GM21576 (cell line): Measurements from ENCODE around the gene EDN1.
A peak's percentile ranks its signal among the peaks of the same experiment; 100 is the strongest.
"Not testable (repeated sequence)": the region's sequence is repeated elsewhere in the genome, so short reads cannot be mapped to it uniquely, and the experiment has no call there.

Experiments used
- ATAC-seq: cut with Tn5 transposase; IDR thresholded peaks from one replicate; pipeline ENCODE4 v1.9.1; 2021; ENCODE audit warnings: mild to moderate bottlenecking, moderate library complexity; ENCODE audit not compliant: unreplicated experiment

EDN1 gene

GRCh38 chr6:12324099-12324498, 33.9 kb downstream of the EDN1 start:
- no peak for ATAC-seq

GRCh38 chr6:12324748-12325147, 34.6 kb downstream of the EDN1 start:
- no peak for ATAC-seq

DNA sequence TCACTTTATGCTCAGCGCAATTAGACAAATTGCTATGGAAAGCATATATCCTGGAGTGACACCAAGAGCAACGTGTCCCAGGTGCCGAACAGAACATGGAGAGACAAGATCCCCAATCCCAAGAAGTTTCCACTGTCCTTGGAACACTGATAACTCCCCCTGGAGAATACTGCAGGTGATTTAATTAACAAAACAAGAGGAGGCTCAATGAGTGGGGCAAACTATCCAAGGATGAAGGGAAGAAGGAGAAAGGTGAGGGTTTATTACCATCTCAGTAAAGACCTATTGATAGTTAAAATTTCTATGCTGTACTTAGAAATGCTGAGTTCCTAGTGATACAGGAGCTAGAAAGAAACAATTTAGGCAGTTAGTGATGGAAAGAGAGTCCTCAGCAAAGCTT, 35.7 kb downstream of the EDN1 start:
- ATAC-seq: no peak

DNA sequence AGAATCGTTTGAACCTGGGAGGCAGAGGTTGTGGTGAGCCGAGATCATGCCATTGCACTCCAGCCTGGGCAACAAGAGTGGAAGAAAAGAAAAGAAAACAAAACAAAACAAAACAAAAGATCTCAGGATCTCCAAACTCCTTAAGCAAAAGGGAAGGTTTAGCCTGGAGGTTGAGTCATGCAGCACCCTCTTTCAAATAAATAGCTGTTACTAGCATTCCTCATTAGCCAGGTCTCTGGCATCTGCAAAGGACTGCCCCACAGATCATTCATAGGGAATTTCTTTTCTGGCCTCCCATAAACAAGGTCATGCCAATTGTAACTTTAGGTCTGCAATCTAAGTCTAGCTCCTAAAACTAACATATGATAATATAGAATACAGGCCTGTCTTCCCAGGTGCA, 37.2 kb downstream of the EDN1 start:
- ATAC-seq: no peak

DNA sequence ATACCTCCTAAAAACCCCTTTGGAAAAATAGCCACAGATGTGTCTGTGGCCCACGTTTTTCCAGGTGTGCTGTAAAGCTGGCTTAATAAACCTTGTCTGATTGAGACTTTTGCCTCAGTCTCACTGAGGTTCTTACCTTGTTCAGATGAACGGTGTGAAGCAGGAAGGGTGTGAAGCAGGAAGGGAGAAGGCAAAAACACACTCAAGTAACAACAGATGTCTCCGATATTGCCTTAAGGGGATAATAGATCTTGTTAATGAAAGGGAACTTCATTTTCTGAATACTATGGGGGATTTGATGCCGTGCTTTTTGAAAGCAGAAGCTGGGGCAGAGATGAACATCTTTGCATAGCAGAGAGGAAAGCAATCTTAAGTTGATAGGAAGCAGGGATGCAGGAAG, 37.8 kb downstream of the EDN1 start:
- no peak for ATAC-seq

DNA sequence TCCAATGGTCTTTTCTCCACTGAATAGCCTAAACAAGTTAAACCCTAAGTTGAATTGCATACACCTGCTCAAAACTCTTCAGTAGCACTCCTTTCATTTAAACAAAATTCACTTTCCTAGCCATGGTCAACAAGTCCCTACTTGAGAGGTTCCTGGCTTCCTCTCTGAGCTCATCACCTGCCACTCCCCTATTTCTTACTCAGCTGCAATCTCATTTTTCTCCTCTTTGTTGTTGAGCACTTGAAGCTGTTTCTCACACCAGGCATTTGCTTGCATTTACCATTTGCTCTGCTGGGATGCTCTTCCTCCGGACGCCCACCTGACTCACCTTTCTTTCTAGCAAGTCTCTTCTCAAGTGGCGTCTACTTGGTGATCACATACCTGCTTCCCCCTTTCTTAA, 38.5 kb downstream of the EDN1 start:
- ATAC-seq: no peak

DNA sequence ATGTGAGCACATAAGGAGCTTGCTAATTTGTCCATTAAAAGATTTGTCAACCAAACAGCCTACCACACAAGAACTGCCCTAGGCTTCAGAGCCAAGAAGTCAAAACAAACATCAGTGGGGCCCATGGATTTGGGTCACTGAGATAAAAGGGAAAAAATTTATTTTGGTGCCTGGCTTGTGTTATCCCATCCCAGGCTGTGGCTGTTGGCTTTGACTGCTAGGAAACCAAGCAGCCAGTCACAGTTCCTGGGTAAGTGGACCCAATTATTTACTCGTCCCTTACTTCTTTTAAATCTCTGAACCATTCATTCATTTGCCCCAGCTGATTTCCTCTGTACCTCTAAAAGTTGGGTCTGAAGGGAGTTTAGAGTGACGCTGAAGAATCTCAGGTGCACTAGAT, 41.3 kb downstream of the EDN1 start:
- ATAC-seq: no peak

DNA sequence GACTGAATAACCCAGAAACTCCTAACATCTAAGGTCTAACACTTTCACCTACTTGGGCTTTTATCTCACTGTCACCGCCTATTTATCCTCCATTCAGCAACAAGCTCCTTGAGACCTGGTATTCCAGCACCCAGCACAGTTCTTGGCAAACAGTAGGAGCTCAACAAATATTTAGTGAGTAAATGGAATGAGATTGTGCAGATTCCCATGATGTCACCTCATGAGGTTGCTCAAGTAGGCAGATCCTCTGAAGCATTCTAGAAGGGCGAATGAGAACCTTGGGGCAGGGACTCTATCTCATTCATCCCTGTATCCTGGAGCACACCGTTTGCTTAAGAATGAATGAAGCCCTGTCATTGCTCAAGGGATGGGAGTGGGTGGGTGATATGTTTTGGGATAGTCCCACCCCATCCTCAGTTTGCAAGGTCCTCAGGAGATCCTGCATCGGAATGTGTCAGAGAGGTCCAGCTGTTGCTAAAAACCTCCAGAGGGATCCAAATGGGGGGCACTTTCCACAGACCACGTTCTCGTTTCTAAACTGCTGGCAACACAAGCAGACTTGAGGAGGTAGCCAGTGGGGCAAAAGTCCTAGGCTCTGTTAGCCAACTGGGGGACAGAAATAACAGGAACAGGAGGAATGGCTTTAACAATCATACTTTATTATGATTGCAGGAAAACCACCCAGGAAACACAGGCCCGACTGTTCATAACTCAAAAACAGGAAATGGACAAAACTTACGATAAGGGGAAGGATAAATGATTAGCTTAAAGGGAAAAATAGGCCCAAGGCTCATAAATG, 42.0 kb downstream of the EDN1 start:
- ATAC-seq: no peak

DNA sequence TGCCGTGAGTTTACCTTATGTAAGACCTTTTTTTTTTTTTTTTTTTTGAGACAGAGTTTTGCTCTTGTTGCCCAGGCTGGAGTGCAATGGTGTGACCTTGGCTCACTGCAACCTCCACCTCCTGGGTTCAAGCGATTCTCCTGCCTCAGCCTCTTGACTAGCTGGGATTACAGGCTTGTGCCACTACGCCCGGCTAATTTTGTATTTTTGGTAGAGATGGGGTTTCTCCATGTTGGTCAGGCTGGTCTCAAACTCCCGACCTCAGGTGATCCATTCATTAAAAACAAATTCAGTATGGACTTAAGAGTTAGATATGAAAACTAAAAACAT, 42.6 kb downstream of the EDN1 start:
- not testable (repeated sequence) for ATAC-seq

DNA sequence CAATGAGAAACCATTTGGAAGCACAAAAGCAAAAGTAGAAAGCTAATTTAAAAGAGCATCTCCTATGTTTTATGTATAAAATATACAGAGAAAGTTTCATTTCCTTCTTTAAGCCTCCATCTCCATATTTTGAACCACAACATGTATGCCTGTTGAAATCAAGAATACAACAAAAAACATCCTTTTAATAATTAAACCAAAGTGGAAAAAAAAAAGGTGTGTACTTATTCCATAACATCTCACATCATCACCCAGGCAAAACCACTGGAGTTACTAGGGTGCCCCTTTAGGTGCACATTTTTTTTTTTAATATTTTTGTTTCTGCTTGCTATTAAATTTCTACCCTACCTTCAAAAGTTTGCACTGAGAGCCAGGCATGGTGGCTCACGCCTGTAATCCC, 43.0 kb downstream of the EDN1 start:
- no peak for ATAC-seq

DNA sequence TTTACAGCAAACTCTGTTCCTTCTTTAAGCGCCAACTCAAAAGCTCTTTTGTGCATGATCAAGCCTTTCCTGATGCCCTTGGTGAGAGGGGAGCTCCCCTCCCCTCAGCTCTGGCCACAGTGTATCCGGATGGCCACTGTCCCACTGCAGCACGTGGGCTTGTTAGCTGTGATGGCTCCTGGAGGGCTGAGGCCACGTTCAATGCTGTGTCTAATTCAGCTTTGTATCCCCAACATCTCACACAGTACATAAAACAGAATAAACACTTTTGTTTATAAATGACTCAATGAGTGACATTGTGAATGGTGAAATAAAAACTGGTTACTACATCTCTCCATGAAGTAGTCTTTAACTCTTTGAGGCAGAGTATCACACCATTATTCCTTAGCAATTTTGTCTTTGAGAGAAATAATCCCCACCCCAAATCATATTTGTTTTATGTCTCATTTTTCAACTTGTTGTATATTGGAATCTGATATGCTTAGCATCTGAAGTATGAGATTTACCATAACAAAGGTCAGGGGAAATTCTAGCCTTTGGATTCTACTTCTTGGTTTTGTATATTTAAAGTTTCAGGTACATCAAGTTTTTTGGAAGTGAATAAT, 44.5 kb downstream of the EDN1 start:
- ATAC-seq: no peak

- ATAC-seq: peak; percentile 58
These were observed 45.0 kb downstream of the EDN1 start for GRCh38 chr6:12335131-12335527.

GRCh38 chr6:12335717-12336116, 45.6 kb downstream of the EDN1 start:
- ATAC-seq: no peak

DNA sequence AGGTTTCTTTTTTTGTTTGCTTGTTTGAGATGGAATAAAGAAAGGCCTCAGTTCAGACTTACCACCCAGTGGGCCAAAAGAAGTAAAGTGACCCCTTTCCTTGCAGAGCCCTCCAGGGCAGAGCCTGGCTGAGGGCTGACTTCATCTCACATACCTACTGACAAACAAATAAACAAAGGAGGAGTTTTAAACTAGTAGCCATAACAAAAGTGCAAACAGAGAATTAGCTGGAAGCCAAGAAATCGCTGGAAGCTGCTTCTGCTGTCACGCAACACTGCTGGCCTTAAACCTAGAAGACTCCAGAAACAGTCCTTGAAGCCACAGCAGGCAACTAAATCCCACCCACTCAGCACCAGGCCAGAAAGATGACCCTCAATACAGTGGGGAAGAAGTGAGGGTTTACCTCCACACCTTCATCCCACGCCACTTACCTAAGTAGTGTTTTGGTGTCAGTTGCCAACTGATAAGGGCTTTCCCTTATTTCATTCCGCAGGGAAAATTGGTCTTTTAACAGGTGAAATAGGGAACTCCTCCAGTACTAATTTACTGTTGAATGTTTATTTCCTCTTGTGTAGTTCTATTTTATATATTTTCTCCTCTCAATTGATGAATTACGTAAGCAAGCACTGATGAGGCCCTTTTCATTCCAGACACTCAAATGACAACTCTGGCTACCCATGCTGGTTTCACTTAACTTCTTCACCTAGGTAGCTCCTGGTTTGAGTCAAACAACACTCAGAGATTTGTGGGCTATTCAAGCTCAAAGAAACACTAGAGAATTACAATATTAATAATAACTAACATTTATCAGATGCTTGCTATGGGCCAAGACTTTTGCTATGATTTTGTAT, 46.2 kb downstream of the EDN1 start:
- ATAC-seq: no peak

GRCh38 chr6:12339022-12339421, 48.9 kb downstream of the EDN1 start:
- no peak for ATAC-seq

- no peak for ATAC-seq
These were observed 49.8 kb downstream of the EDN1 start for GRCh38 chr6:12339808-12340487.

DNA sequence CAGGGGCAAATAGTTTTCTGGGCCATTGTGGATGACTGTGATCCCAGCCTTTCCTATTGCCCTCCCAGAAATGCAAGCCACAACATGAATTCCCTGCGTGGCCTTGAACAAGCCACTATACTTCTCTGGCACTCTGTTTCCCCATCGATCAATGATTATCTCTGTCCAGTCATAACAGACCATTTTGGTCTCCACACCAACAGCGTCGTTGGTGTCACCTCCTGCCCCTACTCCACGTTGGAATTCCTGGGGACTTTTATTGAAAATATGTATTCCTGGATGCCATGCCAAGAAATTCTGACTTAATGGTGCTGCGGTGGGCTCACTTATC, 50.3 kb downstream of the EDN1 start:
- ATAC-seq: no peak

DNA sequence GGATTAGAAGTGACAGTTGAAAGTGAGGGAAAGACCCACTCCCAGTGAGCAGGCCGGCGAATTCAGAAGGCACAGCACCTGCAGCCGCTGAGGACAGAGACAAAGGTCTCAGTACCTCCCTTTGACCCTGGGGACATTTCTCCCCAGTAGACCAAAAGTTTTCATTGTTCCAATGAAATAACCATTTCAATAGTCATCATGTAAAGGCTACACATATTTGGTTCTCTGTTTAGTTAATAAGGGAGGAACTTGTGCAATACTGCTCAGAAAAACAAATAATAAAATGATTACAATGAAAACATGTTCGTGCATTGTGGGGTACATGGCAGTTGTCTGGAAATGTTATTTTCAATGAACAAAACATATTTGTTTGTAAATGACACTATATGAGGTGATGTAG, 52.5 kb downstream of the EDN1 start:
- ATAC-seq: no peak

DNA sequence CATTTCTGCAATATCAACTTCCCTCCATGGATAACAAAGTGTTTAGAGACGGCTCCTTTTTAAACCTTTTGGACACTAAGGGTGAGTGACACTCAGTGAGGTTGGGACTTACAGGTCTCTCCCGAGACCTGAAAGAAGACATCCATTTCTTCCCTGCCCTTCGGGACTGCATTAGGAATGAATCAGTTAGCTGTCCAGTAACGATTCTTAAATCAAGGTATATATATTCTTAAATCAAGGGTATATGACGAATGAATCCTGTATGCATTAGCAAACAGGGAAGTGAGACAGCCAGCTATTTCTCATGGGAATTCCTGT, 52.9 kb downstream of the EDN1 start:
- ATAC-seq: no peak

DNA sequence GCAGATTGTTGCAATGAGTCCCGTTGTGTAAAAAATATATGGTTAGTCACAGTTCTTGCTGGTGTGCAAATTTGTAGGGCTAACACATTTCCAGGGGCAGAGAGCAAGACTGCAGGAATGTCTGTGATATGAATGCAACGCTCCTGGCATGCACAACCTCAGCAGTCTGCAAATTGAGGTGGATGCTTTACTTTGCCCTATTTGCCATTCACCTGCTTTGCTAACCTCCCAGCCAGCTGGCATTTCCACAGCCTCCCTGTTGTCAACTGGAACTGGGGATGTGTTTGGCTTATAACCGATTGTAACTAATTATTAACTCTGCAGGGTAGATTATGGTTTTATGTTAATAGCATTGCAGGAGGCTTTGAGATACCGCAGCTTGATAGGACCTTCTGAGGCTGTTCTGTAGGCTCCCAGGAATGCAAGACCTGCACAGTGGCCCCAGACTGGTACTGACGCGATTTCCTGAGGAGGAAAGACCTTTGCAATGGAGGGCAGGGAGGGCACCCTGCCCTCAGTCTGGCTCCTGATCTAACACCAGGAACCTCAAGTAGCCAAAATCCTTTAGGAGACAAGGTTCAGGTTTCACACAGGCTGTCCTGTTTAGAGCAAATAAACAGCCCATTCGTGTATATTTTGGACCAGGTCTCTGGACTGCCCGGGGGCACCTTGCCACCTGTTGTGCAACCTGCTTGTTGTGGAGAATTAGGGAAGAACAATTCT, 53.4 kb downstream of the EDN1 start:
- ATAC-seq: no peak

- no peak for ATAC-seq
These were observed 54.1 kb downstream of the EDN1 start for GRCh38 chr6:12344296-12344695.
